Measurements from ENCODE around the gene ACD.

The ACD gene

GRCh38 chr16:67645397-67646121 is 14.5 kb downstream of the ACD start:
- peak; percentile 38 for DNase-seq

GRCh38 chr16:67644038-67644437 is 16.0 kb downstream of the ACD start:
- DNase-seq: no peak

- no peak for DNase-seq
These were observed 18.0 kb downstream of the ACD start for GRCh38 chr16:67641779-67642708.

DNA sequence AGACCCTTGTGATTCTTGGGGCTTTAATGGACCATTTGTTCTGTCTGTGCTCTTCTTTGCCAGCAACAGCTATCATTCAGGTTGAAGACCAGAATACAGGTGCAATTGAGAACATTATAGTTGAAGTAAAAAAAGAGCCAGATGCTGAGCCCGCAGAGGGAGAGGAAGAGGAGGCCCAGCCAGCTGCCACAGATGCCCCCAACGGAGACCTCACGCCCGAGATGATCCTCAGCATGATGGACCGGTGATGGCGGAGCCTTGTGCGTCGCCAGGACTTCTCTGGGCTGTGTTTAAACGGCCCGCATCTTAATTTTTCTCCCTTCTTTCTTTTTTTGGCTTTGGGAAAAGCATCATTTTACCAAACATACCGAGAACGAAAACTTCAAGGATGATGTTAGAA is 22.4 kb downstream of the ACD start:
- DNase-seq: no peak

DNA sequence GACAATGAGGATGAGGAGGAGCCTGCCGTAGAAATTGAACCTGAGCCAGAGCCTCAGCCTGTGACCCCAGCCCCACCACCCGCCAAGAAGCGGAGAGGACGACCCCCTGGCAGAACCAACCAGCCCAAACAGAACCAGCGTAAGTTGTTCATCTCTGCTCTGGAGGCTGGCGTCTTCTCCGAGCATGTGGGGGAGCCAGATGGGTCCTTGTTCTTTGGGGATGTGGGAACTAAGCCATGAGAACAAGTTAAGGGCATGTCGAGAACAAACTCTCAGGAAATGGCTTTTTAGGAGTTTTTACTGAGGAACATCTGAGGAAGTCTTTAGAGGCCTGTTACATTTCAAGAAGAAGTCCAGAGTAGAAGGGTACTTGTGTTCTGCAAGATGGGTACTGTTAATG is 23.3 kb downstream of the ACD start:
- no peak for DNase-seq

DNA sequence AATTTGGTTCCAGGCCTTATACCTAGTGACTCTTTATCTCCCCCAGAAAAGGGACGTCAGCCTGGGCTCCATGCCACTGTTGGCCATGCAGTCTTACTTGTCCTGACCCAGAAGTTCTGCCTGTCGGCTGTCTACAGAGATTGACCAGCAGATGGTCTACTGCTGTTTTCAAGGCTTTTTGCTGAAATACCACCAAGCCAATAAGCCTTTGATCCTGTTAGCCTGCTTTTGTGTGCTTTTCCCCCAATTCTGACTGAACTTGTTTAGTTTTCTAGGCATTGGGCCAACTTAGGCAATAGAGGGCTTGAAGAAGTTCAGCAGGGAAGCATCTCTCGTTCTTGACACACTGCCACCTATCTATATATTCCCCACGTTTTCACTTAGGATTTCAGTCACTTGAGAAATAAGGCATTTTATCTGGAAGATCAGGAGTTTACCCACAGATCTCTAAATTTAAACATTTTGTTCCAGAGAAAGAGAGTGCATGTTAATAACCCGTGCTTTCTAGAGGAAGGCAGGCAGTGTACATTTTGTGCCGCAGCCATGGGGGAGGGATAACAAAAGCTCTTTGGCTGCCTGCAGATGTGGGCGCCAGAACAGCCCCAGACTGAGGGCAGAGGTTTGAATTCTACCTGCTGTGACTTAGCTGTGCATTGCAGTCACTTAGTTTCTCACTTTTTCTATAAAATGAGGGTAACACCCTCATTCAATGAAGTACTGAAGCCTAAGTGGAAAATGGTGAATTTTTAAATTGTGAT is 27.5 kb downstream of the ACD start:
- no peak for DNase-seq

- DNase-seq: no peak
These were observed 31.8 kb downstream of the ACD start for GRCh38 chr16:67628216-67628615.

- peak; percentile 11 for DNase-seq
These were observed 46.3 kb downstream of the ACD start for GRCh38 chr16:67613808-67614207.

DNA sequence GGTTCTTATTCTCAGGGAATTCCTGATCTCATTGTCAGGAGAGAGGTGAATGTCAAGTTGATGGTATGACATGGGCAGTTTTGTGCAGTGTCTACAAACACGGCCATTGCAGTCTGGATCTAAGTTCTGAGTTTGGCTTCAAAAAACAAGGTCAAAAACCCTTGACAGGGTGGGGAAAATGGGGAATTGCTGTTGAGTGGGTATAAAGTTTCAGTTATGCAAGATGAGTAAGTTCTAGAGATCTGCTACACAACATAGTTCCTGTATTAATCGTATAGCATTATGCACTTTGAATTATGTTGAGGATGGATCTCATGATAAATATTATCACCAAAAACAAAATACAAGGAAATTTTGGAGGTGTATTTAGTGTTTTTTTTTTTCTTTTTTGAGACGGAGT is 51.7 kb downstream of the ACD start:
- DNase-seq: peak; percentile 17
